GM13977 (cell line): Measurements from ENCODE around the gene CNDP1.
"Not testable (repeated sequence)": the region's sequence is repeated elsewhere in the genome, so short reads cannot be mapped to it uniquely, and the experiment has no call there.

Experiments used
- DNase-seq: peaks from one replicate; pipeline ENCODE4 v3.0.0; 2012; ENCODE audit warnings: low spot score
- CTCF ChIP-seq: IDR thresholded peaks from 2 replicates; pipeline ENCODE4 v1.5.1; 2012; ENCODE audit warnings: mild to moderate bottlenecking, control low read depth; ENCODE audit not compliant: insufficient read depth; ENCODE audit errors: extremely low read depth, missing control alignments
- in situ Hi-C: fragments of 300-500 bp; cut with MboI; formaldehyde crosslinking; loops from one replicate; pipeline ENCODE4 v1.12.0; 2022; ENCODE audit warnings: low sequenced_read_pairs, low pct_unique_long_range_greater_than_20kb, mixed read lengths, inconsistent platforms; ENCODE audit not compliant: unreplicated experiment

Gene CNDP1

GRCh38 chr18:74562131-74562730 lies 27.9 kb downstream of the CNDP1 start:
- no peak for TF ChIP-seq CTCF
- no peak for DNase-seq
- in situ Hi-C loops, result no loop called here

- in situ Hi-C loops, result no loop called here
- no peak for DNase-seq
- no peak for TF ChIP-seq CTCF
Observed at GRCh38 chr18:74562775-74563174, 28.5 kb downstream of the CNDP1 start.

GRCh38 chr18:74563999-74564398 lies 29.7 kb downstream of the CNDP1 start:
- TF ChIP-seq CTCF, result no peak
- no peak for DNase-seq
- in situ Hi-C loops, result no loop called here

GRCh38 chr18:74565164-74565563 lies 30.9 kb downstream of the CNDP1 start:
- DNase-seq, in situ Hi-C loops: not testable (repeated sequence)

- in situ Hi-C loops, DNase-seq: not testable (repeated sequence)
Observed at GRCh38 chr18:74565993-74566392, 31.7 kb downstream of the CNDP1 start.

GRCh38 chr18:74567822-74568221 lies 33.5 kb downstream of the CNDP1 start:
- in situ Hi-C loops, result no loop called here
- no peak for TF ChIP-seq CTCF
- DNase-seq, result no peak

- no peak for TF ChIP-seq CTCF
- in situ Hi-C loops, result no loop called here
Observed at GRCh38 chr18:74569401-74569800, 35.1 kb downstream of the CNDP1 start.

GRCh38 chr18:74570266-74570665 lies 36.0 kb downstream of the CNDP1 start:
- in situ Hi-C loops, result no loop called here
- TF ChIP-seq CTCF, result no peak
- DNase-seq, result no peak

More at GRCh38 chr18:74569401-74569800, 35.1 kb downstream of the CNDP1 start:
- no peak for DNase-seq
